GM18511 (cell line): ENCODE results near the gene ADAMTS5.

Source experiments
- ATAC-seq: cut with Tn5 transposase; IDR thresholded peaks from one replicate; pipeline ENCODE4 v1.9.1; 2021; ENCODE audit warnings: mild to moderate bottlenecking, moderate library complexity; ENCODE audit not compliant: unreplicated experiment

The ADAMTS5 gene

GRCh38 chr21:26949830-26950229 lies 17.1 kb downstream of the ADAMTS5 start:
- ATAC-seq = no peak

- no peak for ATAC-seq
These were observed 18.7 kb downstream of the ADAMTS5 start for GRCh38 chr21:26948194-26948593.

- ATAC-seq = no peak
These were observed 20.0 kb downstream of the ADAMTS5 start for GRCh38 chr21:26946744-26947446.

DNA sequence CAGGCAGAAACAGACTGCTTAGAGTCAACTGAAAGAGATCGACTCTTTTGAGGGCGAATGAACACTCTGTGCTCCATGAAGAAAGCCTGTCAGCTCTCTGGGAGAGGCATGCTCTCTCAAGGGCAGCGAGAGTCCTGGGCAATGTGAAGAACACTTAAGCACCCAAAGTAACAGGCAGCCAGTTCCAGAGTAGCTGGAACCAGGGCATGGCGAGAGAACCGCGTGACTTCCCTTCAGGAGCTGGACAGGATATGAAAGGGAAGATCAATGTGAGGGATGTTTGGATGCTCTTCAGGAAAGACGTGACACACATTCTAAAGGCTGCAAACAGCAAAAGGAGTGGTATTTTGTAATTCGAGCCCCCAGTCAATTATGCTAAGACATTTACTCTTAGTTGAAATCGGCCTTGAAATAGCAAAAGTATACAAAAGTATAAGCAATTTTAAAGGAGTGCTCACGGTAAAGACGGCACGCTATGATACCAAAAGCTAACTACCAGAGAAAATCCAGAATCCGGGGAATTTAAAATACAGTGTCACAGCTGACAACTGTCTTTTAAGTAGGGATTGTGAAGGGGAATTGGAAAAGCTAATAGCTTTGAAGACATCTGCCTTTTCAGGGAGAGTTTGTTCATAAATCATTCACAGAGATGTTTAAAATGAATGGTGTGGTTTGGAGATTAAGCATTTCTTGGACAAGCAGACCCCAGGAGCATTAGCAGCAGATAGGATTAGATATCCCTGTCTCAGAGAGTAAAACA lies 20.8 kb downstream of the ADAMTS5 start:
- no peak for ATAC-seq

- no peak for ATAC-seq
These were observed 23.0 kb downstream of the ADAMTS5 start for GRCh38 chr21:26943921-26944320.

DNA sequence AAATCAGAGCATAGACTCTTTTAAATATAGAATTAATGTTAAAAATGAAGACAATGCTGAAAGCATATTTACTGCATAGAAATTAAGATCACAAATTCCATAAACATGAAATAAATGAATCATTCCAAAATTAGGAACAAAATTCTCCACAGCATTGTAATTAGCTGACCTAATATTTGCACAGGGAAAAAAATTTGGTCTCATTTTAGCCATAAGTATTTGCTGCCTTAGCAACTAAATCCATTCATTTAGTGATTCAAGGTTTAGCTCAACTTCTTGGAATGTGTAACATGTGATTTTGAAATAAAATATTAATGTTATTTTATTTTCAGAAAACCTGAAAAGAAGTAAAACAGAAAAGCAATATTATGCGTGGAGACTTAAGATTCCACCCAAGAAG lies 25.5 kb downstream of the ADAMTS5 start:
- no peak for ATAC-seq

DNA sequence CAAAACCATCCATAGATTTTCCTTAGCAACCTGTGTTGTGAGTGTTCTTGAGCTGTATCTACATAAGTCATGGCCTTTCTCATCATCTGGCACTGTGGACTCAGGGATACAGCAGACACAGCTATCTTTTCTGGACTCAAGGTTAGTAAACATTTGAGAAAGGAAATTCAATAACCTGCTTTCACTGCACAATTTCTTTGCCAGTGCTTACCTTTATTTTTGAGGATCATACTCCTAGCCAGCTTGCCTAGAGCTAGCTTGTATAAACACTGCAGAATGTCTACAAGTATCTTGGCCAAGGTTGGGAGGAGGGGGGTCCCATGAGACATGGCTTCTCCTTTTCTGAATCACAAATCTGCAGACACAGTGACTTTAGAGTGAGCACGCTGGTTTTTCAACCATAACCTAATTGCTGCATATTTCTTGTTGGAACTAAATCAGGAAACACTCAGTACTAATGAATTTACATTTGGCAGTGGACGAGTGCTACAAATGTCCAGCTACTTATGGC lies 27.2 kb downstream of the ADAMTS5 start:
- ATAC-seq = no peak

- no peak for ATAC-seq
These were observed 30.2 kb downstream of the ADAMTS5 start for GRCh38 chr21:26936641-26937040.

GRCh38 chr21:26935977-26936376 lies 30.9 kb downstream of the ADAMTS5 start:
- ATAC-seq = no peak

DNA sequence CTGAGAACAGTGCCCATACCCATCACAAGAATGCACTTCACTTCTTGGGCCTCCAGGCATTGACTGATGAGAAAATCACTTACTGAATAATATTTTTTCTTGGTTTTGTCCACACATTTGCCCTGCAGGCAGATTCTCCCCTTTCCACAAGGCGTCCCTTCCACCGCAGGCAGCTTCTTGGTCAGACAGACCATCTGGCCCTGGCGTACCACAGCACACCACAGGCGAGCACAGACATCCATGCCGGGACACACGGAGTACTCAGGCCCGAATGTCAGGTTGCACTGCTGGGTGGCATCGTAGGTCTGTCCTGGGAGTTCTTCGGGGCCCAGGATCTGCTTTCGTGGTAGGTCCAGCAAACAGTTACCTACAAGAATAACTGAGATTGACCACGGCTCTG lies 32.5 kb downstream of the ADAMTS5 start:
- ATAC-seq = no peak

DNA sequence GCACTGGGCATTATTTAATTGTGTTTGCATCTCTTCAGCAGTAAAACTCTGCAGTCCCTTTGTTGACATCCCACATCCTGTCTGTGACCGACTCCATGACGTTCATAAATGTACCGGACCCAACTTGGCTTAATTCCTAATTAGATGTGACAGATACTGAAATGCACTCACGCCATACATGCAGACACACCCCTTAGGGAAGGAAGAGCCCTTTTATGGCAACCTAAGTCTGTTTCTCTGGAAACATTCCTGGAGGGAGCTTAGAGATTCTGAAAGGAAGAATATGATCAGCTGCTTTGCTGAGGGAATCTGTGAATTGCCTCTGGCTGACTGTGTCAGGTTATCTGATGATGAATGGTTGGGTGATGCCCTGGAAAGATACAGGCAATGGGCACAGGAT lies 33.4 kb downstream of the ADAMTS5 start:
- no peak for ATAC-seq

- no peak for ATAC-seq
These were observed 41.3 kb downstream of the ADAMTS5 start for GRCh38 chr21:26925636-26926035.

DNA sequence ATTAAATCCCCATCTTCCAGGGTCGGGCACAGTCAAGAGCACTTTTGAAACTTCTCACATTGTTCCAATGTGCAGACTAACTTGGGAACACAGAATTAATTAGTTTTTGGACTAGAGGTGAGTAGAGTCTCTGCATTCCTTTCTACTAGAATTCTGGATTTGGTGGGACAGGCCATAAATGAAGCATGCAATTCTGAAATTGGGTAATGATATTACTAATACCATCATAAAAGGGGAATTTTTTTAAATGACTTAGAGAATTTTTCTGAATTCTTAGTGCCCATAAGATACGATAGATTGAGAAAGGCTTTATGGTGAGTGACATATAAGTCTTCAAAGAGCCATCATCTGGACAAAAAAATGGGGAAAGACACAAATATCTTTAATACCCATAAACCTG lies 41.8 kb downstream of the ADAMTS5 start:
- no peak for ATAC-seq

- no peak for ATAC-seq
These were observed 42.9 kb downstream of the ADAMTS5 start for GRCh38 chr21:26923986-26924385.

DNA sequence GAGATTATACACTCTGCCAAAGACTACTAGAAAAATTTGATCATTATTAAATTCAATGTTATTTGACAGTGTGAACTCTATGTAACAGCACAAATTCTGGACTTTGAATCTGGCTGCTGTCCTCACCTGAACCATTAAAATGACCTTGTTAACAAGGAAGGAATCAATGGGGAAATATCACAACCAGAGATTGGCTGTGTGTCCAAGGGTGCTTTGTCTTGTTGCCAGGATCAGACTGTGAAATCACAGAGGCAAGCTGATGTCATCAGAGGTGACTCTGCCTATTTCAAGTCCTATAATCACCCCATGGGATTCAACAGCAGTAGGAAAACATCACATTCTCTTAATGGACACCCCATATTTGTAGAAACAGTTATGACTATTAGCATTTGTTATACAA lies 46.8 kb downstream of the ADAMTS5 start:
- no peak for ATAC-seq

DNA sequence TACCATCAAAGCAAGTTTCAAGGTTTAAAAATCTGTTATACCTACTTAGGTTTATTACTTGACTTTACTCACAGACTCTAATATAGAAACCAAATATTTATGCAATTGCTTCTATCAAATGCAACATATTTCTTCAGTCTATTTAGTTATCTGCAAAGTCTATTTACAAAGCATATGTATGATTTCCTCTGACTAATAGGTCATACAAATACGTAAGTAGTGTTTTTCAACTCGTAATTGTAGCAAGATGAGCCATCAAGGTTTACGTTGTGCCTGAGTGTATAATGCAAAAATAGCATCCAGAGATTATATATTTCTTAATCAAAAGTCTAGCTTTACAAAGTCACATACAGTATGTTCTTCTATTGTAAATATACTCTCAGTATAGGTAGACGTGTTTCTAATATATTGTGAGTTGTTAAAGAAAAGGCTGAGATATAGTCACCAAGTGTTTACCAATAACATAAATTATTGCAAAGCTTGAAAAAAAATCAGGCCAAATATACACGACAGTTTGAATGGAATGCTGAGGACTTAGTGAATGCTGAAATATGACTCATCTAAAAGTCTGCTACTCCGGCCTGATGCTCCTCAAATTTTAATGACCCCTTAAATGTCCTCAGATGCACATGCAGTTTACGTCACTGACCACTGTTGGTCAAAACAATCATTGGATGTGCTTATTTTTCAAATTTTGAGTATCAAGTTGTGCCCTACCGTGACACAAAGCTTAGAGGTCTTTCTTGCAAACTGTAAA lies 48.4 kb downstream of the ADAMTS5 start:
- no peak for ATAC-seq

DNA sequence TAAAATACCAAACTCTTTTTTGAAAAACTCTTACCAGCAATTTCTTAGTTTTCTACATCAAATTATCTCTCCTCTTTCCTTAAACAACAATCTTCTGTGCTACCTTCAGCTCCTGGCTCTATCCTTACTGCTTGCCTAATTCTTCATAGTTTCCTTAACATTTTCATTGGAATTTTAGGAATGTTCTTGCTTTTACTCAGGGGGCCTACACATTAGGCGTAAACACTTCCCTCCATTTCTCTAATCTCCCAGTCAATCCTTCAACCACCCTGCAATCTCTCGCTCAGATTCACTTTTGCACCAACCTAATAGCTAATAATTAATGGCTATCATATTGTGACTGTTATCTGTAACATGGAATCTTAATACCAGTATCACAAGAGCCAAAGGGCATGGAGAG lies 50.1 kb downstream of the ADAMTS5 start:
- no peak for ATAC-seq

DNA sequence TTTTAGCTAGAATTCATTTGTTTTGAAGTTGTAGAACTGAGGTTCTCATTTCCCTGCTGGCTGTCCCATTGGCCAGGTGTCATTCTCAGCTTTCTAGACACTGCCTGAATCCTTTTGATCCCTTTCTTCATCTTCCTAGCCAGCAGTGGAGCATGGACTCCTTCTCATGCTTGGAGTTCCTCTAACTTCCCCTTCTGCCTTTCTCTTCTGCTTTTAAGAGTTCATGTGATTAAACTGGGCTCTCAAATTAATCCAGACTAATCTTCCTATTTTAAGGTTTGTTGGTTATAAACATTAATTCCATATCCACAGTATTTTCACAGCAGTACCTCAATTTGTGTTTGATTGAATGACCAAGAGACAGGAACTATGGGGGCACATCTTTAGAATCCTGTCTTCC lies 52.3 kb downstream of the ADAMTS5 start:
- no peak for ATAC-seq

DNA sequence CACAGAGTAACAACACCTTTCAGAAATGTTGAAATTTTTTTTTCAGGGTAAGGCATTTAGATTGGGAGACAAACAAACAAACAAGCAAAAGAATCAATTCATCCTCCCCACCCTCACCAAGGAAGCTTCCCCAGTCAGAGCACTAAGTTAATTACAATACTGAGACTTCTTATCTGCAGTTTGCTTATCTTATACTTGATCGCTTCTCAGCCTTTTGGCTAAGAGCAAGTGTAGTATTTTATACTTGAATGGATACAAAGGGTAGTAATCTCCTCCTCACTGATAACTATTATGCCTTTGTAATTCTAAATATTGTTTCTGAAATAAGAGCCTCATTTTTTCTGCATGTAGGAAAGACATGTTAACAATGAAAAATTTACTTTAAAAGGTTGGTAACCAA lies 54.4 kb downstream of the ADAMTS5 start:
- no peak for ATAC-seq

GRCh38 chr21:26909972-26910371 lies 56.9 kb downstream of the ADAMTS5 start:
- ATAC-seq = no peak

DNA sequence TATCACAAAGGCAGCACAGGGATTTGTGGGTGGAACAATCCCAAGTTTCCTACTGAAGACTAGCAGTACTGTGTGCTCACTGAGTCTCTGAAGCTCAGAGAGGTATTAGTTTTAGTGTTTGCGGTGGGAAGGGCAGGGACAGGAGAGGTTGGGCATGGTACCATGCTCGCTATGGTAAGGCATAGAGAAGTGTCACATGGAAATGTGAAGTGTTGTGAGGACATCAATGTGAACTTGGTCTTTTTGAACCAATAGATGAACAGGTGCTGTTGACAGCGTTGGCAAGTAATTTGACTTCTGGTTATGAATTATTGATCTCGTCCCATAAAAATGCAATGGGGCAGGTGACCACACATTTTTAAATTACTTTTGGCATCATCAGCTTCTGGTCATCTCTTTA lies 65.9 kb downstream of the ADAMTS5 start:
- ATAC-seq = no peak

GRCh38 chr21:26892151-26892550 lies 74.7 kb downstream of the ADAMTS5 start:
- no peak for ATAC-seq
